Activated B cell treated with CpG ODN at 0.5 μM for 24 hours (primary cell): ENCODE measurements around the gene ARHGAP25. TPM values are rescaled to one million over a fixed set of nuclear protein-coding genes. Genes with fewer than 3 reads are reported as not detected.

Experiments used
- ATAC-seq: fragments of 200-7000 bp; cut with Tn5 transposase; one replicate; pipeline ENCODE4 v1.10.0; 2021; ENCODE audit warnings: low read depth, mild to moderate bottlenecking, moderate library complexity
- CTCF ChIA-PET: fragments of 350-600 bp; sonication (Branson Sonifier 250); formaldehyde crosslinking; loops from one replicate; lab custom pipeline; 2021; ENCODE audit warnings: antibody characterized with exemption; lab: Charles Lee
- POLR2A ChIA-PET: fragments of 350-600 bp; sonication (Branson Sonifier 250); formaldehyde crosslinking; loops from one replicate; lab custom pipeline; 2021; ENCODE audit warnings: antibody characterized with exemption; lab: Charles Lee
- DNase-seq: peaks from one replicate; pipeline ENCODE4 v3.0.0; 2022
- H3K27ac Mint-ChIP-seq: one replicate; pipeline ENCODE4 v1.8.0; 2020; ENCODE audit warnings: mixed read lengths
- H3K27me3 Mint-ChIP-seq: one replicate; pipeline ENCODE4 v1.8.0; 2021; ENCODE audit warnings: mixed read lengths
- H3K36me3 Mint-ChIP-seq: one replicate; pipeline ENCODE4 v1.8.0; 2021; ENCODE audit warnings: low read depth, mixed read lengths
- H3K4me1 Mint-ChIP-seq: one replicate; pipeline ENCODE4 v1.8.0; 2021; ENCODE audit warnings: mixed read lengths
- H3K4me3 Mint-ChIP-seq: one replicate; pipeline ENCODE4 v1.8.0; 2020; ENCODE audit warnings: mild to moderate bottlenecking, mixed read lengths
- H3K9me3 Mint-ChIP-seq: one replicate; pipeline ENCODE4 v1.8.0; 2020; ENCODE audit warnings: mixed read lengths
- CTCF ChIP-seq: fragments of 200-600 bp; IDR thresholded peaks from one replicate; pipeline ENCODE4 v1.8.0; 2022; ENCODE audit warnings: antibody characterized with exemption, mild to moderate bottlenecking
- intact Hi-C: fragments of 100-400 bp; cut with micrococcal nuclease; formaldehyde crosslinking; loops from one replicate; pipeline ENCODE4 v1.15.1; 2024
- total RNA-seq: library from RNA; stranded (reverse); gene quantifications from 2 replicates; pipeline ENCODE4 v1.2.3, GENCODE V29; 2022

The ARHGAP25 gene
- total RNA-seq, 1 donor from 2014 or later, result 336 TPM

GRCh38 chr2:68791914-68792313, 57.3 kb downstream of the ARHGAP25 start:
- DNase-seq, result no peak
- Mint-ChIP-seq H3K9me3 (peaks cover 2% of the 10 kb centered on the region), H3K4me3 (peak overlapping the region; percentile 36), H3K27me3 (no peaks in the 10 kb centered on the region), H3K27ac (no peak overlapping the region), H3K36me3 (peaks cover 69% of the 10 kb centered on the region), H3K4me1 (peaks cover 70% of the 10 kb centered on the region)
- ATAC-seq, result no peak
- TF ChIP-seq CTCF, result no peak
- ChIA-PET POLR2A (interaction anchor here (0.7 to 22.1 kb wide), 15 partner anchors 7 to 325 kb away, joined by 3 to 1418 read pairs (median 14); partner anchors contain the start of genes APLF, ARHGAP25 and FBXO48), CTCF (interaction anchor here (2.1 to 3.4 kb wide), 2 partner anchors 40 to 50 kb away, joined by 5 to 20 read pairs; no protein-coding TSS in a partner anchor)
- intact Hi-C loops, result no loop called here

- DNase-seq (no peak), ATAC-seq (no peak)
- TF ChIP-seq CTCF, result no peak
- ChIA-PET CTCF (interaction anchor here (0.7 to 3.4 kb wide), 5 partner anchors 17 to 84 kb away, joined by 3 to 20 read pairs (median 4); no protein-coding TSS in a partner anchor), POLR2A (interaction anchor here (1.0 to 22.1 kb wide), 11 partner anchors 9 to 305 kb away, joined by 3 to 1418 read pairs (median 14); partner anchors contain the start of gene ARHGAP25)
- Mint-ChIP-seq H3K27me3 (no peaks in the 10 kb centered on the region), H3K27ac (no peak overlapping the region), H3K4me3 (peak overlapping the region; percentile 62), H3K9me3 (peaks cover 2% of the 10 kb centered on the region), H3K4me1 (peaks cover 78% of the 10 kb centered on the region), H3K36me3 (peaks cover 77% of the 10 kb centered on the region)
- intact Hi-C loops, result no loop called here
Observed at GRCh38 chr2:68792751-68793150, 58.1 kb downstream of the ARHGAP25 start.

DNA sequence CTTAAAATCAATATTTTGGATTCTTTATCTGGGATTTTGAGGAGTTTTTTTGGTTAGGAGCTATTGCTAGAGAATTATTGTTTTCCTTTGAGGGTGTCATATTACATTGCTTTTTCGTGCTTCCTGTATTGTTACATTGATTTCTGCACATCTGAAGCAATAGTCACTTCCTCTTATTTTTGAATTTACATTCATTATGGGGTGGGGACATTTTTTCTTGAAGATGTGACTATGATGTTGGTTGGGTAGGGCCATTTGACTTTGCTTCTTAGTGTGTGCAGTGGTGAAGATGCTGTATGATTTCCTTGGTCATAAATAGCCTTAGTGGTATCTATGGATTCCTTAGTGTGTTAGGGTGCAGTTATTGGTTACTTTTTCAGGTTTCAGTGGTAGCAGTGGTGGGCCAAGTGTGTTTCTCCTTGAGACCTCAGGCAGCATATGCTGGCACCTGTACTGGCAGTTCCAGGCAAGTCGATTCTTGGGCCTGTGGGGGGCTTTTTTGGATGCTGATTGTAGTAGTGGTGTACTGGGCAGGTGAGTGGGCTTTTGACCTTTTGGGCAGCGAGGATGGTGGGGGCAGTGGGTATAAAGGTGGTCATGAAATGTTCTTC, 61.8 kb downstream of the ARHGAP25 start:
- peaks cover 90% of the 10 kb centered on the region for H3K36me3 Mint-ChIP-seq
- peak overlapping the region; percentile 68 for H3K4me3 Mint-ChIP-seq
- TF ChIP-seq CTCF, result no peak
- ATAC-seq (peak; percentile 70), DNase-seq (no peak)
- ChIA-PET CTCF (interaction anchor here (0.6 to 1.6 kb wide), 2 partner anchors 45 to 87 kb away, joined by 4 read pairs; no protein-coding TSS in a partner anchor), POLR2A (interaction anchor here (1.0 to 15.4 kb wide), 9 partner anchors 8 to 106 kb away, joined by 3 to 156 read pairs (median 6); partner anchors contain the start of gene ARHGAP25)
- H3K4me1 Mint-ChIP-seq, result peaks cover 94% of the 10 kb centered on the region
- H3K27ac Mint-ChIP-seq, result no peak overlapping the region
- peaks cover 2% of the 10 kb centered on the region for H3K9me3 Mint-ChIP-seq
- no peaks in the 10 kb centered on the region for H3K27me3 Mint-ChIP-seq
- intact Hi-C loops, result loop anchor here (1.0 kb wide), 2 partner anchors 13 to 45 kb away; no protein-coding TSS in a partner anchor

GRCh38 chr2:68798569-68798968, 64.0 kb downstream of the ARHGAP25 start:
- H3K9me3 Mint-ChIP-seq, result peaks cover 2% of the 10 kb centered on the region
- peaks cover 77% of the 10 kb centered on the region for H3K4me1 Mint-ChIP-seq
- H3K27ac Mint-ChIP-seq, result peak overlapping the region; percentile 82
- H3K4me3 Mint-ChIP-seq, result no peak overlapping the region
- ATAC-seq (no peak), DNase-seq (no peak)
- ChIA-PET CTCF (interaction anchor here (1.5 kb wide), 1 partner anchor 46 kb away, joined by 5 read pairs; no protein-coding TSS in a partner anchor), POLR2A (interaction anchor here (0.7 to 15.4 kb wide), 12 partner anchors 9 to 84 kb away, joined by 3 to 156 read pairs (median 4); no protein-coding TSS in a partner anchor)
- no peak for TF ChIP-seq CTCF
- intact Hi-C loops, result no loop called here
- peaks cover 70% of the 10 kb centered on the region for H3K36me3 Mint-ChIP-seq
- H3K27me3 Mint-ChIP-seq, result no peaks in the 10 kb centered on the region
